Activated gamma-delta T cell treated with Interleukin-2 at 50 U/mL for 16 hours (primary cell): ENCODE measurements around the gene TMEM59.

ENCODE experiments used
- DNase-seq: peaks from one replicate; pipeline ENCODE4 v3.0.0-alpha.2; 2020

Gene TMEM59

DNA sequence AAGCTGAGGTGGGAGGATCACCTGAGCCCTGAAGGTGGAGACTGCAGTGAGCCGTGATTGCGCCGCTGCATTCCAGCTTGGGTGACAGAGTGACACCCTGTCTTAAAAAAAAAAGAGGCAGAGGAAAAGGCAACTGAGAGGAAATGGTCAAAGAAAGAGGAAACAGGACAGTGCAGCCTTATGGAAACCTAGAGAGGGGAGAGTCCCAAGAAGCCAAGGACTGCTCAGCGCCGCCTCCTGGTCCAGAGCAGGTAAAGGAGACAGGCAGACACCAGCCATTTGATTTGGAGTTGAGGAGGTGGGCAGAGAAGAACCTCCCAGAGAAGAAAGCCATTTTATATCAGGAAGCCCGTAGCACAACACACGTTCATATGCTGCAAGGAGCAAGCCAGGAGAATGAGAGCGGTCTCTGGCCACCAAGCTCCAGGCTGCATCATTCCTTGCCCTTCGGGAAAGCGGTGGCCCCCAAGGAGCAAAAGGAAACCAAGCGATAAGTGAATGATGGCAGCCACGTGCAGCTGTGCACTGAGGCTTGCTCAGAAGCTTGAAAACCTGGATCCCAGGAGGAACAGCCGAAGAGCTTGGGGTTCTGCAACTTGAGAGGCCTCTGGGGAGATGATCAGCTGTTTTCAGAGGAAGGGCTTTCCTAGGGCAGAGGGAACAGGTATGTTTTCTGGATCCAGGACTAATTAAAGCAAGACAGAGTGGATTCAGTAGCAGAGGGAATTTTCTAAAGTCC lies 73.1 kb downstream of the TMEM59 start:
- no peak for DNase-seq
